Thymus (tissue), 11 donors: ENCODE measurements around the gene STAC. TPM values are rescaled to one million over a fixed set of nuclear protein-coding genes. Genes with fewer than 3 reads are reported as not detected.

Source experiments
- DNase-seq, 9 donors: peaks; one replicate each; pipeline ENCODE4 v3.0.0-alpha.2; 2013; ENCODE audit warnings: low spot score in 9 of 9, low read depth in 6 of 9, missing footprints in 1 of 9
- H3K27ac ChIP-seq, 2 donors: one replicate each; pipeline ENCODE4 v1.5.1; 2013; ENCODE audit warnings: control low read depth in 1 of 2, low read depth in 1 of 2, low read length in 1 of 2, mild to moderate bottlenecking in 1 of 2, moderate library complexity in 1 of 2
- H3K27me3 ChIP-seq, 2 donors: one replicate each; pipeline ENCODE4 v1.5.1; 2013; ENCODE audit warnings: low read length in 1 of 2; ENCODE audit not compliant: control insufficient read depth in 2 of 2, insufficient read depth in 1 of 2
- H3K36me3 ChIP-seq, 2 donors: one replicate each; pipeline ENCODE4 v1.5.1; 2013; ENCODE audit warnings: low read length in 1 of 2, mild to moderate bottlenecking in 1 of 2, moderate library complexity in 1 of 2; ENCODE audit not compliant: control insufficient read depth in 2 of 2, insufficient read depth in 2 of 2
- H3K4me1 ChIP-seq, 2 donors: one replicate each; pipeline ENCODE4 v1.5.1; 2013; ENCODE audit warnings: low read length in 2 of 2; ENCODE audit not compliant: control insufficient read depth in 2 of 2, insufficient read depth in 2 of 2
- H3K4me3 ChIP-seq, 2 donors: one replicate each; pipeline ENCODE4 v1.5.1; 2013; ENCODE audit warnings: low read length in 2 of 2, control low read depth in 1 of 2, mild to moderate bottlenecking in 1 of 2
- H3K9me3 ChIP-seq, 2 donors: one replicate each; pipeline ENCODE4 v1.5.1; 2013; ENCODE audit warnings: low read length in 1 of 2, mild to moderate bottlenecking in 1 of 2; ENCODE audit not compliant: control insufficient read depth in 2 of 2, insufficient read depth in 1 of 2
- WGBS: extraction: QIAGEN DNeasy Blood & Tissue Kit; methylation state at CpG from one replicate; pipeline ENCODE4 v1.1.7; 2013; 5-methylcytosine and 5-hydroxymethylcytosine counted together
- polyA plus RNA-seq: library from polyadenylated mRNA; stranded (reverse); fragments of 200-250 nt; gene quantifications from one replicate; pipeline ENCODE4 v1.2.3, GENCODE V29; 2013
- total RNA-seq: library from RNA; stranded (reverse); fragments of 120-200 nt; gene quantifications from one replicate; pipeline ENCODE4 v1.2.4, GENCODE V29; 2013
- donor health status: healthy.

The STAC gene
- total and polyA plus RNA-seq, 2 donors, result 0.80 to 1.7 TPM

DNA sequence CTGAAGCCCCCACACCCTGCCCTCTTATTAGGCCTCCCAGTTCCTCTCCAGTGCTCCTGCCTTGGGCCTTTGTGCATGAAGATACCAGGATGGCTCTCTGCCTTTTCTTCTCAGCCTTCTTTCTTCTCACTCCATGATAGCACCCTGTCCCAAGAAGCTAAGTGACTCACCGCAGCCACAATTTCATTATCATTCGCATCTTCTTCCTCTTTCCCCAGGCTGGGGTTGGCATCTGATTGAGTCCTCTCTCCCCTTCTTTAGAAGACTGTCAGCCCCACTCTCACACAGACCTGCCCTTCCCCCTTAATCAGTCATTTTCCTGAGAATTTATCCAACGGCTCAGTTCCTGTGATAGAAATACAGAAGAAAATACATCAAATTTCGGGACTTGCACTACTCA lies 102.0 kb downstream of the STAC start:
- no peaks in the 10 kb centered on the region for H3K4me1 ChIP-seq
- H3K4me3 ChIP-seq, result no peak overlapping the region
- WGBS, result 95% methylated on average over 4 of the region's 4 CpGs
- no peaks in the 10 kb centered on the region for H3K27me3 ChIP-seq
- no peaks in the 10 kb centered on the region for H3K36me3 ChIP-seq
- DNase-seq, result no peak
- no peak overlapping the region for H3K27ac ChIP-seq
- no peaks in the 10 kb centered on the region for H3K9me3 ChIP-seq

DNA sequence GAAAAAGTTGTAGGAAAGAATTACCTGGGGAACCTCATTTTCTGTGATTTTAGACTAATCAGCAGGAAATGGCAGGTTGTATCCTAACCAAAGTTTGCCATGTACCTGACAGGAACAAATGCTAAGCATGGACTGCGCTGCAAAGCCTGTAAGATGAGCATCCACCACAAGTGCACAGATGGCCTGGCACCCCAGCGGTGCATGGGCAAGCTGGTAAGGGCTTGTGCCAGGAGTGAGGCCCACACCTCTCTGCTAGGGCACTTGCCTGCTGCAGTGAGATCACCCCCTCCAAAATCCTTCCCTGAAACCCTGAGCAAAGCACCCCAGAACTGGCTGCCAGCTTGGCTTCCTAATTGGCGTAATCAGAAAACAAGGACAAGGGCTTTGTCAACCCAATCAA lies 102.6 kb downstream of the STAC start:
- Histone ChIP-seq H3K9me3 (no peaks in the 10 kb centered on the region), H3K27me3 (no peaks in the 10 kb centered on the region), H3K4me3 (no peak overlapping the region), H3K36me3 (no peaks in the 10 kb centered on the region), H3K27ac (no peak overlapping the region), H3K4me1 (no peaks in the 10 kb centered on the region)
- WGBS, result 98% methylated on average over 3 of the region's 3 CpGs
- DNase-seq, result no peak

DNA sequence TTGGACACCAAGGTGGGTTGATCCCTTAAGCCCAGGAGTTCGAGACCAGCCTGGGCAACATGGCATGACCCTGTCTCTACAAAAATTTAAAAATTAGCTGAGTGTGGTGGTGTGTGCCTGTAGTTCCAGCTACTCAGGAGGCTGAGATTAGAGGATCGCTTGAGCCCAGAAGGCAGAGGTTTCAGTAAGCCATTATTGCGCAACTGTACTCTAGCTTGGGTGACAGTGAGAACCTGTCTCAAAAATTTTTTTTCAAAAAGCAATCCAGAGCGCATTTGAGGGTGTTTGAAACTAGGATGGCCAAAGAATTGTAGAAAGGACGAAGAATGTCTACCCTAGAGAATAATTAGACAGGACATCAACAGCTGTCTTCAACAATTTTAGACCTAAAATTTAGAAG lies 103.4 kb downstream of the STAC start:
- H3K27me3 ChIP-seq, result no peaks in the 10 kb centered on the region
- H3K9me3 ChIP-seq, result no peaks in the 10 kb centered on the region
- H3K36me3 ChIP-seq, result no peaks in the 10 kb centered on the region
- DNase-seq, result no peak
- WGBS, result 94% methylated on average over 5 of the region's 5 CpGs
- no peak overlapping the region for H3K27ac ChIP-seq
- no peaks in the 10 kb centered on the region for H3K4me1 ChIP-seq
- H3K4me3 ChIP-seq, result no peak overlapping the region

DNA sequence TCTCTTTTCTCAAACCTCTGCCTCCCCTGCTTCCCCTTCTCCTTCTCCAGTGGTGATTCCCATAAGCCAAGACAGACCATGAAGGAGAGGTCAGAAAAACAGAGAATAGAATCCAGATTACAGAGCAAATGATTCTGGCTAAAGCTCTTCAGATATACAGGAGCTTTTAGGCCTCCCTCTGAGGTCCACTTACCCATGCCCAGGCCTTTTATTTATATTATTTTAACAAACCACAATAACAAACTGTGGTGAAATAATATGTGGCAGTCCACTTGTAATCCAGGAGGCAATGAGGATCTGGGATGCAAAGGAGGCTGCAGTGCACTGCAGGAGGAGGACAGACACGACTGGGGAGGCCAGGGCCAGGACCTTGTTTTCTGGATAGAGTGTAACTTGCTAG lies 104.1 kb downstream of the STAC start:
- H3K4me3 ChIP-seq, result no peak overlapping the region
- no peaks in the 10 kb centered on the region for H3K9me3 ChIP-seq
- H3K27me3 ChIP-seq, result no peaks in the 10 kb centered on the region
- no peak for DNase-seq
- H3K4me1 ChIP-seq, result no peaks in the 10 kb centered on the region
- no peaks in the 10 kb centered on the region for H3K36me3 ChIP-seq
- WGBS, result 93% methylated on average over 1 of the region's 1 CpG
- no peak overlapping the region for H3K27ac ChIP-seq

DNA sequence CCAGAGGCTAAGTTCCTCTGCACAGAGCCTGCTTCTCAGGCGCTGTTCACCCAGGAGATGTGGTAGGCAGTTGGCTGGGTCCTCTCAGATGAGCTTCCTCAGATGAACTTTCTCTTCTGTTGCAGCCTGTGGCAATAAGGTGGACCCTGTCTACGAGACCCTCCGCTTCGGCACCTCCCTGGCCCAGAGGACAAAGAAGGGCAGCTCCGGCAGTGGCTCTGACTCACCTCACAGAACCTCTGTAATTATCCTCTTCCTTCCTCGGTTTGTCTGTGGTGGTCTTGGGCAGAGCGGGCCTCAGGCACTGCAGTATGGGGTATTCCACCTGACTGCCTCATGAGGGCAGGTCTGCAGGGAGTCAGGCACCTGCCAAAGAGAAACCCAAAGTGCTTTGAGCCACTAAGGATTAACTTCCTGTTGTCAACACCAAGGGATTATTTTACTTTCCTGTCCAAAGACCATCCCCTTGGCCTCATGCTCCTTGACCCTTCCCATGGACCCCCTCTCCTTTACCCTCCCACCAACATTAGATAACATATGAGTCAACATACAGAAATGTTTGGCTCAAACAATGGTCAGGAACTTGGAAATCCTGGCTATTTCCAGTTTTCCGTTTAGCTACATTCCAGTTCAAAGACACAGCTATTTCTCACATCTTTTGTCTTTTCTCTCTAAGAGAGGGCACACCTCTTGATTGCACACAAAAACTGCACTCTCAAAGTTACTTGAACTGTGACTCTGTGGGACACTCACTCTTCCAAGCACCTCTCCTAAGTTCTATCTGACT lies 105.9 kb downstream of the STAC start:
- Histone ChIP-seq H3K4me1 (no peaks in the 10 kb centered on the region), H3K4me3 (no peak overlapping the region), H3K36me3 (no peaks in the 10 kb centered on the region), H3K9me3 (no peaks in the 10 kb centered on the region), H3K27ac (no peak overlapping the region), H3K27me3 (no peaks in the 10 kb centered on the region)
- DNase-seq, result no peak
- 97% methylated on average over 8 of the region's 8 CpGs for WGBS

DNA sequence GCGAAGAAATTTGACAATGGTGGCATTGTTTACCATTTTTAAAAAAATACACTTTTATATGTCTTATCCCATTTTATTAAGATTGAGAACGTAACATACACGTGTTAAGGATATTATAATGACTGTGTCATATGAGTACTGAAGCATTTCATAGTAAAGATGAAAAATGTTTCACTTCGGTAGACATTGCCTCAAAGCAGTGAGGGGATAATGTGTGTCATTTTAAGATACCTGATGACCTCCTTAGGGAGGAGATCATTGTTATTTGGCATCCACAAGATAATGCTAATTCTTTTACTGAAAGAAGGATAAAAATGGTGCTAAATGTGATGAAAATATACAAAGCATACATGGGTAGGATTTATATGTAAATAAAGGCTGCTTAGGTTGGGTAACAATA lies 107.3 kb downstream of the STAC start:
- H3K27me3 ChIP-seq, result no peaks in the 10 kb centered on the region
- no peak for DNase-seq
- no peaks in the 10 kb centered on the region for H3K9me3 ChIP-seq
- H3K4me3 ChIP-seq, result no peak overlapping the region
- H3K27ac ChIP-seq, result no peak overlapping the region
- no peaks in the 10 kb centered on the region for H3K36me3 ChIP-seq
- H3K4me1 ChIP-seq, result no peaks in the 10 kb centered on the region
- WGBS, result 97% methylated on average over 4 of the region's 4 CpGs

DNA sequence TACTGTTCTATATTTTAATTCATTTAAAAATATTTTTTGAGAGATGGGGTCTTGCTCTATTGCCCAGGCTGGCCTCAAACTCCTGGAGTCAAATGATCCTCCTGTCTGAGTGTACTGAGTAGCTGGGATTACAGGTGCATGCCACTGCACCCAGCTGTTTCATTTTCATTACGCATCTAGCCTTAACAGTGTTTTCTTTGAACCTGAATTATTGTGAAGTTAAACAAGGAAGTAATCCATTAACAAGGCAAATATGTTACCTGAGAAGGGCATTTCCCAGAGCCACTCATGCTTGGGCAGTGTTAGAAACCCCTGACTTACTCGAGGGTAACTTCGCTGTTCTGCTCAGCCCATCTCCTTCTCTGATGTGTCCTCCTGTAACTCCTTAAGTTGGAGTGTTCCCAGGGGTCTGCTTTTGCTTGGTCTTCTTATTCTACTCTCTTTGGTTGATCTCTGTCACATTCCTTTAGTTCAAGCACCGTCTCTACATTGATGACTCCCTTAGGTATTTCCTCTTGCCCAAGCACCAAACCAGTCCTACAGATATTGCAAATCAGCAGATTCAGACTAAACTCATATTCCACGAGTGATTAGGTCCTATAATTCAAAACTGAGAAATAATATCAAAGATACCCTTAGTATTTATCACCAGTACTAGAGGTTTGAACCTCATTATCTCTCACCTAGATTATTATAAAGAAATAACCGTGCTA lies 107.9 kb downstream of the STAC start:
- no peak overlapping the region for H3K27ac ChIP-seq
- WGBS, result 93% methylated on average over 6 of the region's 6 CpGs

DNA sequence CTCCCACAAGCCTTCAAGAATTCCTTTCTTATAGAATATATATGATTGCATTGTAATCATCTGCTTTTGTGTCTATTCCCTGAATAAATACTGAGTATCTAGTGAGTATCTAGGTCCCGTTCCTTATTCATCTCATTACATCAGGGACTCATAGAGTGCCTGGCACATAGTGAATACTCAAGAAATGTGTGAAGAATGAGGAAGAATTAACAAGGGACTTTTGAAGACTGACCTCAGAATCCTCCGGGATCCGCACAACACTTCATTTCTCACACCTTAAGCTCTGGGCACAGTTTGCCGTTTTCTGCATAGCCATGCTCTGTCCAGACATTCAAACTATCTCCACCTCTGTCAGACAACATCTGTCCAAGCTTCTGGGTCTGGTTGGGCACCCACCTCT lies 108.8 kb downstream of the STAC start:
- Histone ChIP-seq H3K36me3 (no peaks in the 10 kb centered on the region), H3K4me3 (no peak overlapping the region), H3K9me3 (no peaks in the 10 kb centered on the region), H3K4me1 (no peaks in the 10 kb centered on the region), H3K27me3 (no peaks in the 10 kb centered on the region), H3K27ac (no peak overlapping the region)
- WGBS, result 98% methylated on average over 4 of the region's 4 CpGs
- DNase-seq, result no peak

More for the DNA sequence above, 107.9 kb downstream of the STAC start:
- no peak for DNase-seq
- Histone ChIP-seq H3K36me3 (no peaks in the 10 kb centered on the region), H3K4me1 (no peaks in the 10 kb centered on the region), H3K27me3 (no peaks in the 10 kb centered on the region), H3K4me3 (no peak overlapping the region), H3K9me3 (no peaks in the 10 kb centered on the region)

DNA sequence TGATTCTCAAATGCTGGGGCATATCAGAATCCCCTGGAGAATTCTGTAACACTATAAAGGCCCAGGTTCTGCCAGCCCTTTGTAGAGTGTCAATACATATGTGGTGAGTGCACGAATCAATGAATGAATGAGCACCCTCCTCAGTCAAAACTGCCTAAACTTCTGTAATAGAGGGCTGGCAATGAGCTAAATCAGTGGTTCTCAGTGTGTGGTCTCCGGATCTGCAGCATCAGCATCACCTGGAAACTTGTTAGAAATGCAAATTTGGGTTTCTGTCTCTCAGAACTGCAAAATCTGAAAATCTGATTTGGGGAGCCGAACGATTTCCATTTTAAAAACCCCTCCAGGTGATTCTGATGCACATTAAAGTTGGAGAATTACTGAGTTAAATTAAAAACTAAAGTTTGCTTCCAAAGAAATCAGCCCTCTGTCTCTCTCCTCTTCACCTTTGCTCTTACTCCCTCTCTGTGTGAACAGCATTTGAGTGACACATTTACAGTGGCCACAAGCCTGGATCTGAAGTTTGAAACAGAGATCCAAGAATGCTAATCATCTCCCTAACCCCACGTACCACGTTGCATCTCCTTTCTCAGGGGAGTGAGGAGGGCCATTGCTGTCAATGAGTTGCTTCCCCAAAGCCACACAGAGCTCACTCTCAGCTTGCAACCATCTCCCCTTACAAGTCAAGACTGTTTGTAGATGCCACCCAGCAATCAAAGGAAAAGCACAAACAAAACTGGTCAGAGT lies 109.5 kb downstream of the STAC start:
- Histone ChIP-seq H3K4me1 (no peaks in the 10 kb centered on the region), H3K9me3 (no peaks in the 10 kb centered on the region), H3K4me3 (no peak overlapping the region), H3K27ac (no peak overlapping the region), H3K36me3 (no peaks in the 10 kb centered on the region), H3K27me3 (no peaks in the 10 kb centered on the region)
- 92% methylated on average over 6 of the region's 6 CpGs for WGBS
- DNase-seq, result no peak
